HG03064 (cell line): ENCODE data around the gene PMFBP1.

ENCODE experiments used
- ATAC-seq: cut with Tn5 transposase; IDR thresholded peaks from one replicate; pipeline ENCODE4 v1.9.1; 2021; ENCODE audit warnings: low read depth; ENCODE audit not compliant: unreplicated experiment

PMFBP1 gene

DNA sequence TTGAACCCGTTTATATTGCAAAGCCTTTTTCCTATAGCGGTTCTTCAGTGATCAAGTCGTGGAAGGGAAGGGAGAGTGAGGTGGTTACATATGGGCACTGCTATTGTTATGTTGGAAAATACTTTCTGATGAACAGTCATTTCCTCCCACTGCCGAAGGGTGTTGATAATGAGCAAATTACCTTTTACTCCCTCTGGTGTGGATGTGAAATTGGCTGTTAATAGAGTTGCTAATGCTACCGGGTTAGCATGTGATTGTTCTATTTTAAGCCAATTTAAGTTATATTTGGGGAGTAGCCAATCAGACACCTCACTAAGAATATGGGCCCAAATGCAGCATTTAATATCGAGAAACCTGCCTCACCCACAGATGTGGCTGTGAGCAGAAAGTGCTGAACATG lies 15.6 kb upstream of the PMFBP1 start:
- ATAC-seq: no peak

DNA sequence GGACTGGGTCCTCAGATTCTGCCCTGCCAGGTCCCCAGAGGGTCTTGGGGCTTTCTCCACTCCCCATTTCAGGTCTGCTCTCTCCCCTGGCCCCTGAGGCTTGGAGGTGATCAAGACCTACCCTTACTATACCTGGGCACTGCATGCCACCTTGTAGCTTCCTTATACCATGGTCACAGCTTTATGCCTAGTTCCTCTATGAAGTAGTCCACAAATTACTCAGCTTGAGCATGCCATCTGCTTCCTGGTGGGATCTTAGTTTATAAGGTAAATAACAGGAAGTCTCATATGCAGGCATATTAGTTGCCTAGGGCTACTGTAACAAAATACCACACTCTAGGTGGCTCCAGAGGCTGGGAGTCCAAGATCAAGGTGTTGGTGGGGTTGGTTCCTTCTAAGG lies 11.0 kb upstream of the PMFBP1 start:
- ATAC-seq: no peak

DNA sequence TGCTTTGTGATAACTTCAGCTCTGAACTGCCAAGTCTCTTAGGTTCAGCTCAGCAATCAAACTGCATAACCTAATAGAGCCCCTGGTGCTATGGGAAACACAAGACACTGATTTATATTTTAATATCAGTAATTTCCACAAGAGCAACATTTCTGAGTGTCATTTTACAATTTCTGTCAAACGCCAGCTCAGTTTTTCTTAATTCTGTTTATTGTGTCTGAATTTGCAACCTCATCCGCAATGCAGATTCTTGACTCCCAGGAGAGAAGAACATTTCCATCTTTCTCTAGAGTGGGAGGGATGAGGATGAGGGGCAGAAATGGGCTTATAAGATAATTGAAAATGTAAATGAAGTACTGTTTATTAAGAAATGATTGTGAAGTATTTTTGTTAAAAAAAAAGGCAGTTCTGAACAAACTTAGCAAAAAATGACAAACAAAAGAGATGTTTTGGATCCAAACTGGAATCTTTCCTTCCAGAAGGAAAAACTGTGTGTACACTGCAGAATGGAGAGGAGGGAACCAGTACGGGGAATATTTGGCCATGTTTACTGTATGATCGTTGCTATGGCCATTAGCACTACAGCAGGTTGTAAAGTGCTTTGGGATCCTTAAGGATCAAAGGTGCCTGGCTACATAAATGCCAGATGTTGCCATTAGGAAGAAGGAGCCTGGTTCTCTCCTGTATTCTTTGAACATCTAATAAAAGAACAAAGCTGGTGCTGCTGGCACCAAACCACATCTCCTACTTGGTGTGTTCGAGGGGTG lies 7.4 kb upstream of the PMFBP1 start:
- ATAC-seq: no peak

DNA sequence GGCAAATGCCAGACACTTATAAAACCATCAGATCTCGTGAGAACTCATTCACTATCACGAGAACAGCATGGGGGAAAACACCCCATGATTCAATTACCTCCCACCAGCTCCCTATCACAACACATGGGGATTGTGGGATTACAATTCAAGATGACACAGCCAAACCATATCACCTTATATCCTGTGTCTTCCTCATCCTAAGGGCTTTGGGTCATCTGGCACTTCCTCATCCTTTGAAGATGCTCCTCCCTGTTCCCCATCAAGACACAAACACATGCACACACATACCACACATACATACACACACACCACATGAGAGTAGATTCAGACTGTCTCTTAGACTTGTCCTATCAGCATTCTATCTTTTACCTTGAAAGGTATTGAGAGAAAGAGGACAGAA lies 2.8 kb upstream of the PMFBP1 start:
- no peak for ATAC-seq

DNA sequence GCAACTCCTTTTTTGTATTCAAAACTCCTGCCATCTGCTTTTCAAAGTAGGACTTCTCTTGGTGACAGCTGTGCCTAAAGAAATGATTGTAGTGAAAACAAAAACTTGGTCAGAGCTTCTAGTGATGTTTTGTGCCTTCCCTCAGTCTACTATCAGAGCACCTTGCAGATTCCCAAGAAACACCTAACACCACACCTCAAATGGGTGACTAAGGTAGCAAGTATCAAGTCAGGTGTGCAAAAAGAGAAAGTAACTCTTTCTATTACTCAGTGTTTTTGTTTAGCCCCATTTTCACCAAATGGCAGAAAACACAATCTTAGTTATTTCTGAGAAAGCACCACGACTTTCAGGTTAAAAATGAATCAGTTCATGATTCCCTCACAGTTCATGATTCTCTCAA lies 2.0 kb upstream of the PMFBP1 start:
- no peak for ATAC-seq

DNA sequence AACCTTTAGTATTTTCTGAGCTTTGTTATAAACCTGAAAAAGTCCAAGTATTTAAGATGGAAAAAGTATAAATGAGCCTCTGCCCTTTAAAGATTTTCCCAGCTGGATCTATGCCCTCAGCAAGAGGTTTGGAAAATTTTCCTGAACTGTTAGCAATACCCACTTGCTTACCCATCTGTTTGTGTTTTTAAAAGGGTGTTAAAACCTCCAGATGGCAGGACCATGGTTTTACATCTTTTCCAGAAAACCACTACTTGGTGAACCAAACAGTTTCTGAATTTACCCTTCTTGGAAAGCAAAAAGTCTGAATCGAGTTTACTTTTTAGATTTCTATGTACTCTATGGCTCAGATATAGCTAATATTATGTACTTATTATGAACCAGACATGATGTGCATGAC lies 719 bp downstream of the PMFBP1 start:
- ATAC-seq: no peak

DNA sequence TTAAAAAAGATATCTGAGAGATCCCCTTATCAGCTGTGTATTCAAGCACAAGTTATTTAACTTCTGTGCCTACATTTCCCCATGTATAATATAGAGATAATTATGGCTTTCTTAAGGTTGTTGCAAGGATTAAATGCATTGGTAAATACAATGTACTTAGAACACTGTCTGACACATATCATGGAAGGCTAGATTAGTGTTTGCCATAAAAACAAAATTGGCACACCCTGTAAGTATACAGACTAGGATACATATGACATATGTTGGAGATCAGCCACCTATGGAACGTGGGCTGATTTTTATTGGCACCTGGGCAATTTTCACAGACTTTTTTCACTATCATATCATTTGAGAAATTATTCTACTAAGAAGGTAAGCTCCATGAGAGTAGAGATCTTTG lies 2.2 kb downstream of the PMFBP1 start:
- no peak for ATAC-seq

DNA sequence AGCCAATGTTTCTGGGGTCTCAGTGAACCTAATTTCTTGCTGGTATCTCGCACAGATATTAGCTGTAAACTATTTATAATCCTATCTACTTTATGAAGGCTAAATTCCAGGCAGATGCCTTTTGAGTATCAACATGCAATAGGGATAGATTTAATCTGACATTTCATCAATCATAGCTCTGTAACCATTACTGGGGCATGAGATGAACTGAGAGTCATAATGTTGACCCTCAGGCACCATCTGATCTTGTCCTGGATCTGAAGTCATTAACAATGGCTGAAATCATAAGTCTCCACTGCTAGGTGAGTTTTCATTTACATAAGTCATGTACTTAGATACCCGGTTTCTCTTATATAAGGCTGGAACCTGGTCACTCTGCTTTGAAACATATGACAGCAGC lies 3.6 kb downstream of the PMFBP1 start:
- ATAC-seq: no peak

DNA sequence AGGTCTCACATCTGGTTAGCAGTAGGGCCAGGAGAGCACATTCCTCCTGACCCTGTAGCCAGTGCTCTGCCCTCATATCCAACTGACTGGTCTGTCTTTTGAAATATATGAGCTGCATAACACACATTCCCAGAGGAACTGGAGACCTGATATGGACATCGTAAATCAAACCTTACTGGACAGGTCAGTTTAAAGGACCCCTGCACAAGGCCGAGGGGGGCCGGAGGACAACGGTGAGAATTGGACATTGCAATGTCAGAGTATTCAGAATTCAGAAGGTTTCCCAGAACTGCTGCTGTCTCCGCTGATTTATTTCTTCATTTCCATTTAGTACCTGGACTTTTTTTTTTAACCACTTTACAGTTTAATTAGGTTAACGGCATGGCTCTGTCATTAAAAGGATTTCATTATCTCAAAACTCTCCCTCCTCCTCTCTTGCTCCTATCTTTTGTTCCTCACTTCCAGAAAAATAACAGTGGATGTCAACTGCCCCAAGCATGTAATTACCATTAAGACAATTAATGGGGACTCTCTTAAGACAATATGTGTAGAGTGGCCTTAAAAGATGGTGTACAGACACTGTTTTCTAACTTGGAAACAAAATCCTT lies 4.9 kb downstream of the PMFBP1 start:
- no peak for ATAC-seq

DNA sequence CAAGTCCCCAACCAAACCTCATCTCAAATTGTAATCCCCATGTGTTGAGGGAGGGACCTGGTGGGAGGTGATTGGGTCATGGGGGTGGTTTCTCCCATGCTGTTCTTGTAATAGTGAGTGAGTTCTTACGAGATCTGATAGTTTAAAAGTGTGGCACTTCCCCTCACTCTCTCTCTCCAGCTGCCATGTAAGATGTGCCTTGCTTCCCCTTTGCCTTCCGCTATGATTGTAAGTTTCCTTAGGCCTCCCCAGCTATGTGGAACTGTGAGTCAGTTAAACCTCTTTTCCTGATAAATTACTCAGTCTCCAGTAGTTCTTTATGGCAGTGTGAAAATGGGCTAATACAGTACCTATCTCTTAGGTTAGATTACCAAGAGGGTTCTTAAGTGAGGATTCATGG lies 5.8 kb downstream of the PMFBP1 start:
- no peak for ATAC-seq

DNA sequence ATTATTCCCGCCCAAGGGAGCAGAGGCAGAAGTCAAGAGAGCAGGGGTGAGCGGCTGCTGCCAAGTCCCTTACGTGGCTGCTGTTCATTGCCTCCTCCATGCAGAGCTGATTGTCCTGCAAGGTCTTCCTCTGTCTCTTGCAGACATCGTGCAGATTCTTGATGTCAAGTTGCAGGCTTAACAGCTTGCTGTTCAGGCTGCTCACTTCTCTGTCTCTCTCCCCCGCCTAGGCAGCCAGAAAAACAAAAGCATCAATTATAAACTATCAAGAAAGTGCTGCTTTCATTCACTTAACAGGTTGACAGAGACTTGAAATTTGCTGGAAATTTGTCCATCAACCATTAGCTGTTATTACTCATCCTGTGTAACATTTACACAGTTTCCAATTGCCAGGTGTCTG lies 7.3 kb downstream of the PMFBP1 start:
- no peak for ATAC-seq

DNA sequence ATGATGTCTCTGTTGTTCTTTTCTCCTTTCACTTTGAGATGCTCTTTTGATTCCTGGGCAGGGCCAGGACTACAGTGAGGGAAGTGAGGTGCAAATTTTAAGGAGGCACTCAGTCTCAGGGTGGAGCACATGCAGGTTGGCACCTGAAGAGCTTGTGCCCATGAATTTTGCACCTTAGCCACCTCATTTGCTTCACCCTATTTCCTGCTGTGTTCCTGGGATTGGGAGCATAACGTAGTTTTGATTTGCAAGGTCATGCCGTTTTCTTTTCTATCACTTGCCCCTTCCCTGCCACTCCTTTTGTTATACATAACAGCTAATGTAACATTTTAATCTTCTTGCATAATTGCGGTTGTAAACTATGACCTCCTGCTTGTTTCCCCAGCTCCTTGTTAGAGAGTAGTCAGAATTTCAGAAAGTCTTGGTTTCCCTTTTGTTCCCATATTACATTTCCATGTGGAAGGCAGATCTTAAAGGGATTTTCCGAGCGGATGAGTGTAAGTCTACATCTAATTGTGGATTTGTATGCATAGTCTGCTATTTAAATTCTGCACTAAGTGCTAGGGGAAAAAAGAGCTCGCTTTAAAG lies 9.8 kb downstream of the PMFBP1 start:
- no peak for ATAC-seq

DNA sequence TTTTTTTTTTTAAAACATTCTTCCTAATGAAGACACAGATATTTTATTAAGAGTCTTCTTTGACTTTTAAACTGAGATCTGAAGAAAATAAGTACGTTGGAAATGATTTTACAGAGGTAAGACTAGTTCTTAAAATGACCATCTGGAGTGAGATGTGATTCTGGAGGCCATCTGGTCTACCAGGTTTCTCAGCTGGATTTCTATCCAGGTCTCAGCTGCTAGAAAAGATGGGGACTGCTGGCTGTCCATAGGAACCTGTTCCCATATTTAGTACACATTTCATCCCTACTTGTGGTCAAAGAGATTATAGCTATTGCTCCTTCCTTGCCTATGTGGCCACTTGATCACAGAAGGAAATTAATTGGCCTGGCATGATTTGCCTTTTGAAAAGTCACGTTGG lies 12.2 kb downstream of the PMFBP1 start:
- no peak for ATAC-seq

DNA sequence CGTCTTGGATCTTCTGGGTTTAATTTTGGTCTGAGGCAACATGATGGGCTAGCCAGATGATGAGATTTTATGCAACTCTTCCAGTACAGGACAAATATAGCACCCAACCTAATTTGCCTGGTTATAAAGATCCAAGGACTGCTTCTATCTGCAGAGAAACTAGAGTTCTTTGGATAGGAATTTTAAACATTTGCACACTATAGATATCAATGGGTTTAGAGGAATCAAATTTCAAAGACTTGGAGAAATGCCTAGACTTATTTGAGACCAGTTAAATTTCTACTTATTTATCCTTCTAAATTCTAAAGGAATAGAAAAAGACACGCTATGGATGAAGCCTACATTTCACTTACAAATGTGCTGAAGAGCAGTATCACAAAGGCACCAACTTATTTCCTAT lies 12.6 kb downstream of the PMFBP1 start:
- ATAC-seq: no peak

DNA sequence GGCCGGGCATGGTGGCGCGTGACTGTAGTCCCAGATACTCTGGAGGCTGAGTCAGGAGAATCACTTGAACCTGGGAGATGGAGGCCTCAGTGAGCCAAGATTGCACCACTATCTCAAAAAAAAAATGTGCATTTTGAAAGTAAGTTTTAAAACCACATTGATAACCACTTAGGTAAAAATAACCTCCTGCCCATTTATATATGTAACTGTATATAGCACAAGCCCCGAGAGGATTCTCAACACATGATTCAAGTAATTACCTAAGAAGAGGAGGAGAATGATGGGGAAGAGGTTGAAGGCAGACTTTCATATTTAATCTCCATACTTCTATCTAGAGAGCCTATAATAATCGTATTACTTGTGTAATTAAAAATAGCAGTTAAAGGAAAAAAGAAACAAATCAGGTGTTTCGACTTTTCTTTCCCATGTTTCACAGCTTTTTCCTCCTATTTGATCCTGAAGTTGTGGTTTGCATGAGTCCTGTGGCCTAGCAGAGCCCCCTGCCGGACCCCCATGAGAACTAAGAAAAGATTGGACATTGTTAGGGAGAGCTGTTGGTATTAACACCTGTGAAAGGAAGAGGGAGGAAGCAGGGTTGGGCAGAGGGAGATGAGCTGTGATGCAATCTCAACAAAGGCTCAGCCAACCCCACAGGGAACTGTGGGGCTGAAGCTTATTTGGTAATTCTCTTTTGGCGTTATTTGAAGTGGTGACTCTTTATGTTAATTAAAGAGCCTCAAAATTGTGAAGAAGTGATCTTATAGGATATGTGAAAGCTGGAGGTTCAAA lies 22.1 kb downstream of the PMFBP1 start:
- ATAC-seq: no peak

DNA sequence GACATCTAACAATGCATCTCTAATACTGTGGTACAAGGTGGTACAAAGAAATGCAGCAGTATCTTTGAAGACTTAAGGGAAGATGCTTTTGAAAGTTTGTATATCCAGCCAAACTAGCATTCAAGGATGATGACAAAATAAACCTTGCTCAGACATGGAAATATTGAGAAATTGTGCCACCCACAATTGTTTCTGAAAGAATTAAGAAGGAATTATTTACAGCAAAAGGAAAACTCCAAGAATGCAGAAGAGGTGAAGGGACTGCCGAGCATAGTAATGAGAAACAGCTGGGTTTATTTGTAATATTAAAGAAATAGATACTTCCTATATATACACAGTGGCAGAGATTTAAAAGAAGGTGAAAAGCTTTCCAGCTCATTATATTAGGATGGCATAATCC lies 29.5 kb downstream of the PMFBP1 start:
- ATAC-seq: no peak

DNA sequence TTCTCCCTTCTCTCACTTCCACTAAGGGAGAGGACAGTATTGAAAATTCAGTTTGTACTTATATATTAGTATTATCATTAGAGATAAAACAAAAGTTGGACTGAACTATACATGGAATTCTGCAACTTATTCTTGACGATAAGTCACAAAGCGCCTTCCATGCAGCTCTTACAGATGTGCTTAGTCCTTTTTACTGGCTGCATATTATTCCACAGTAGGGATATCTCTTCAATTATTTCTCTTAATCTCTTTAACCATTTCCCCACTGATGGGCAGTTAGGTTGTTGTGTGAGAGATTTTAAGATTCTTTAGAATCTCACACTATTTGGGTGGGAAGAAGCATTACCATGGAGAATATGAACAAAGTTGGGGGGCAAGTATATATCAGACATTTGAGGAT lies 32.0 kb downstream of the PMFBP1 start:
- ATAC-seq: no peak

DNA sequence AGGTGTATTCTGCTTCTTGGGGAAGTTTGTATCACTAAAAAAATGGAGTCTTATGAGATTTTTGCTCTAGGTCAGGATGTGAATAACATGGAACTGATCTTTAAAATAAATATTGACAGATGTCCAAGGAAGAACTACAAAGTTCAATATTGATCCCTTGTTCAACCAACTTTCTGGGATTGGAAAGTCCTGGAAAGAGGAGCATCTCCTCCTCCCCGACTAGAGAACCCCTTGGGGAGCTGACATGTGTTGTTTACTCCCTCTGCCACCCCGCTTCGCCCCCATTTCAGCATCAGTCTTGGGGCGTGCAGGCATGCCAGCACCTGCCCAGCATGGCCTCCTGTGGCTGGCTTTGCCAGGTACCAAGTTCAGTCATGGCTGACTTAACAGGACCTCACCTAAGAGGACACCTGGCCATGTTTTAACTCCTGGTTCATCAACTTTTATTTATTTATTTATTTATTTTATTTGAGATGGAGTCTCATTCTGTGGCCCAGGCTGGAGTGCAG lies 33.8 kb downstream of the PMFBP1 start:
- ATAC-seq: no peak

DNA sequence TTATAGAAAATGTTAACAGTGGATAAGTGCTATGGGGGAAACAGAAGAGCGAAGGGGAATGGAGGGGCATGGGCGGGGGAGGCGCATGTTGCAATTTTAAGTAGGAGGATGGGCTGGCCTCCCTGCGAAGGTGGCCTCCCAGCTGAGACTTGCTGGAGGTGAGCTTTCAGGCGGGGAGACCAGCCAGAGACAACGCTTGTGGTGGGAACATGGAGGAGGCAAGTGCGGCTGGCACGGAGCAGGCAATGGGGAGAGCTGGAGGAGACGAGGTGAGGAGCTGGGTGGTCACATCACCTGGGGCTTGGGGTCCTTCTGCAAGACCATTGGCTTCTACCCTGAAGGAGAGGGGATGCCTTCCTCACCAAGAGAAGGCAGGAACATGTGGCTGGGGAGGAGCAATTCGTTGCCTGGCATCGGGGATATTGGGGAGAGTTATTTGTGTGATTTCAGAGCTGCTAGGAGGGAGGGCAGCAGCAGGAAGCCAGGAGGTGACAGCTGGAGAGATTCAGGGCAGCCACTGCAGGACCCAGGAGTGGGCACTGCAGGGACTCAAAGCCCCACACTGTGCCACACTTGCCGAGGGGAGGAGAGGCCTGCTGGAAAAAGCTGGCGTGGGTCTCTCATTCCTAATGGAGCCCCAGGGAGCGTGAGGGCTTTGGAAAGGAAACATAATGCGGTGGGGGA lies 34.4 kb downstream of the PMFBP1 start:
- no peak for ATAC-seq

DNA sequence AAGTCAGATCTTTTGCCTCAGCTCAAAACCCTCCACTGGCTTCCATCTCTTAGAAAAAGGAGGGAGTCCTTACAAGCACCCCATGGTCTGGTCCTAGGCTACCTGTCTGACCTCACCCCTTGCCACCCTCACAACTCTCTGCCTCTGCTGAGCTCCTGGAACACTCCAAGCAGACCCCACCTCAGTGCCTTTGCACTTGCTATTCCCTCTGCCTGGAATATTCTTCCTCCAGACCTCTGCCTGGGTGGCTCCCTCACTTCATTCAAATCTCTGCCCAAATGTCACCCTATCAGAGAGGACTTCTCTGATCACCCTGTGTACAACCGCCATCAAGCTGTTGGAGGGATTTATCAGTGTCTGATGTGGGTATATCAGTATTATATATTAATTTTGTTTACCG lies 37.4 kb downstream of the PMFBP1 start:
- ATAC-seq: no peak

DNA sequence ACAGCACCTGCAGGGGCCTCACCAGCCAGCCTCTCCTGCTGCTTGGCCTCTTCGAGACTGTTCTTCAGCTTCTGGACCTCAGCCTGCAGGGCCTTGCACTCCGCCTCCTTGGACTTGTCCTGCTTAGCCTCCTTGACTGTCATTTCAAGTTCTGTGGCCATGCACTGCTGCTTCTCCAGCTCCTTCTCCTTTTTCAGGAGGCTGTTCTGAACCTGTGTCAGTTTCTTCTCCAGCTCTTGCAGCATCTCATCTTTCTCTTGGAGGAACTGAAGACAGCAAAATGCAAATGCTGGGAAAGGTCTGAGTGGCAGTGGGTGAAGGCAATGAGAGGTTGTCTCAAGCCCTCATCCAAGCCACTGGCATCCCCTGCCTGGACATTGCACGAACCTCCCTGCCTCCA lies 39.2 kb downstream of the PMFBP1 start:
- no peak for ATAC-seq
